Chondrocyte (in vitro differentiated cells): Measurements from ENCODE around the gene GPD2. TPM values are rescaled to one million over a fixed set of nuclear protein-coding genes. Genes with fewer than 3 reads are reported as not detected.

ENCODE experiments used
- DNase-seq: peaks from one replicate; pipeline ENCODE4 v3.0.0; 2021; ENCODE audit warnings: mixed read lengths, low spot score
- H3K27ac Mint-ChIP-seq: one replicate; pipeline ENCODE4 v1.8.0; 2021; ENCODE audit warnings: mild to moderate bottlenecking, moderate library complexity, mixed read lengths; ENCODE audit not compliant: unreplicated experiment
- H3K27me3 Mint-ChIP-seq: 2 replicates; pipeline ENCODE4 v1.8.0; 2021; ENCODE audit warnings: low read depth, mixed read lengths
- H3K36me3 Mint-ChIP-seq: 2 replicates; pipeline ENCODE4 v1.8.0; 2021; ENCODE audit warnings: low read depth, mixed read lengths
- H3K4me1 Mint-ChIP-seq: 2 replicates; pipeline ENCODE4 v1.8.0; 2021; ENCODE audit warnings: low read depth, mild to moderate bottlenecking, mixed read lengths
- H3K4me3 Mint-ChIP-seq: one replicate; pipeline ENCODE4 v1.8.0; 2021; ENCODE audit warnings: mild to moderate bottlenecking, moderate library complexity, mixed read lengths; ENCODE audit not compliant: unreplicated experiment
- H3K9me3 Mint-ChIP-seq: 2 replicates; pipeline ENCODE4 v1.8.0; 2021; ENCODE audit warnings: low read depth, mixed read lengths
- CTCF ChIP-seq: fragments of 200-600 bp; sonication (generic); IDR thresholded peaks from 2 replicates; pipeline ENCODE4 v1.5.0; 2021; ENCODE audit warnings: antibody characterized with exemption, mild to moderate bottlenecking, moderate library complexity
- total RNA-seq: library from RNA; stranded (reverse); gene quantifications from 3 replicates; pipeline ENCODE4 v1.2.1, GENCODE V29; 2021

GPD2 gene
- total RNA-seq, 1 donor from 2014 or later = 29.1 TPM

- H3K4me1 Mint-ChIP-seq = peaks cover 25% of the 10 kb centered on the region
- TF ChIP-seq CTCF = no peak
- DNase-seq = no peak
- no peaks in the 10 kb centered on the region for H3K9me3 Mint-ChIP-seq
- H3K36me3 Mint-ChIP-seq = peaks cover 1% of the 10 kb centered on the region
- H3K27ac Mint-ChIP-seq = no peak overlapping the region
- no peak overlapping the region for H3K4me3 Mint-ChIP-seq
- no peaks in the 10 kb centered on the region for H3K27me3 Mint-ChIP-seq
Measured at GRCh38 chr2:156459720-156460119, 23.5 kb downstream of the GPD2 start.

- no peaks in the 10 kb centered on the region for H3K27me3 Mint-ChIP-seq
- no peak for TF ChIP-seq CTCF
- H3K4me3 Mint-ChIP-seq = no peak overlapping the region
- no peaks in the 10 kb centered on the region for H3K36me3 Mint-ChIP-seq
- no peak overlapping the region for H3K27ac Mint-ChIP-seq
- no peak for DNase-seq
- H3K4me1 Mint-ChIP-seq = peaks cover 40% of the 10 kb centered on the region
- H3K9me3 Mint-ChIP-seq = no peaks in the 10 kb centered on the region
Measured at GRCh38 chr2:156464106-156464505, 27.9 kb downstream of the GPD2 start.

DNA sequence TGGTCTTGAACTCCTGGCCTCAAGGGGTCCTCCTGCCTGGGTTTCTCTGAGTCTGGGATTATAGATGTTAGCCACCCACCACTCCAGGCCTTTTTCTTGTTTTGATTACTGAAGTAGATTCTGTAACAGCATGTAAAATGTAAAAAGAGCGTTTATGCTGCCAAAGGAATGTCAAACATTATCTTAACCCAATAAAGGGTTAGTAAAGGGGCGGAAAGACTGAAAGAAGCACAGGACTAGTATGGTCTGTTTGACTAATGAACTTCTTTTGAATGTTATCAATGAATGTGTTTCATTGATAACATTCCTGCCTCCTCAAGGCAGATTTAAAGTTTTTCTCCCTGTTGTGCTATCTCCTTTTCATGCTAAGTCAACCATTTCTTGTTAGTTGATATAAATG lies 29.4 kb downstream of the GPD2 start:
- Mint-ChIP-seq H3K36me3 (no peaks in the 10 kb centered on the region), H3K4me1 (peaks cover 40% of the 10 kb centered on the region), H3K27me3 (no peaks in the 10 kb centered on the region), H3K9me3 (no peaks in the 10 kb centered on the region), H3K4me3 (no peak overlapping the region), H3K27ac (peak overlapping the region; percentile 30)
- no peak for TF ChIP-seq CTCF
- DNase-seq = no peak

DNA sequence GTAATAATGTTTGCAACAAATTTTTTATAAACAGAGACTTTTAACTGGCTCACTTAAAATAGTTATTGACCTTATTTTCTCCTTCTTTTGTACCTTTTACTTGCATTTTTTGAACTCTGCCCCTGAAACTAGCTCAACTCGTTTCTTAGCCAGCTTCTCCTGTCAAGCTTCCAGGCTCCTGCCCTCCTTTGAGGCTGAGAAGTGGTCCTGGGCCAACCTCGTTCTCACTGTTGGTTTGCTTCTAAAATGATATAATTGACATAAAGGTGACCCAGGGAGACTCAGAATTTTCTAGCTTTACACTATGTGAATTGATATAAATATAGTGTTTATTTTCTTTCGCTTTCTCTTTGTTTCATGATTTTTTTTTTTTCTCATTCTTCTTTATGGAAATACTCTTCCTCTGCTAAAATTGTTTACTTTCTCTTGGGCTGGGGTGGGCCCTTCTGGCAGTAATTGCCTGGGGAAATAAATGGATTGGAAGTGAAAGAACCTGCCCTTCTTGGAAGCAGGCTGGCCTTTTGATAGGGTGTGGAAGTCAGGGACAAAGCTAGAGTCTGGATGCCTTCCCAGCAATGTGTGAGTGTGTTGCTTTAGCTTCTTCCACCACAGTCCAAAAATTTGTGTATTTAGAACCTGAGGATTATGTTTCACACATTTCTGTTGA lies 30.7 kb downstream of the GPD2 start:
- no peak for TF ChIP-seq CTCF
- Mint-ChIP-seq H3K9me3 (no peaks in the 10 kb centered on the region), H3K27ac (peak overlapping the region; percentile 79), H3K4me1 (peaks cover 47% of the 10 kb centered on the region), H3K4me3 (no peak overlapping the region), H3K36me3 (no peaks in the 10 kb centered on the region), H3K27me3 (no peaks in the 10 kb centered on the region)
- no peak for DNase-seq

GRCh38 chr2:156470975-156471583 lies 34.9 kb downstream of the GPD2 start:
- no peak for TF ChIP-seq CTCF
- no peak overlapping the region for H3K27ac Mint-ChIP-seq
- no peak overlapping the region for H3K4me3 Mint-ChIP-seq
- H3K27me3 Mint-ChIP-seq = no peaks in the 10 kb centered on the region
- peaks cover 40% of the 10 kb centered on the region for H3K4me1 Mint-ChIP-seq
- H3K9me3 Mint-ChIP-seq = no peaks in the 10 kb centered on the region
- H3K36me3 Mint-ChIP-seq = no peaks in the 10 kb centered on the region
- DNase-seq = no peak
